Suprapubic skin (tissue), 4 donors: ENCODE results near the gene XIAP. TPM values are rescaled to one million over a fixed set of nuclear protein-coding genes. Genes with fewer than 3 reads are reported as not detected.
"Not testable (repeated sequence)": the region's sequence is repeated elsewhere in the genome, so short reads cannot be mapped to it uniquely, and the experiment has no call there.

Experiments used
- DNase-seq, 2 donors: peaks; one replicate each; pipeline ENCODE4 v3.0.0-alpha.2; 2019; ENCODE audit warnings: low spot score in 2 of 2
- H3K27ac ChIP-seq: fragments of 200-600 bp; sonication (generic); one replicate; pipeline ENCODE4 v1.5.1; 2019
- H3K27me3 ChIP-seq: fragments of 200-600 bp; sonication (generic); one replicate; pipeline ENCODE4 v1.5.1; 2019
- H3K36me3 ChIP-seq: fragments of 200-600 bp; sonication (generic); one replicate; pipeline ENCODE4 v1.5.1; 2019
- H3K4me1 ChIP-seq: fragments of 200-600 bp; sonication (generic); one replicate; pipeline ENCODE4 v1.5.1; 2019
- H3K4me3 ChIP-seq: fragments of 200-600 bp; sonication (generic); one replicate; pipeline ENCODE4 v1.5.1; 2019; ENCODE audit warnings: mild to moderate bottlenecking
- H3K9me3 ChIP-seq: fragments of 200-600 bp; sonication (generic); one replicate; pipeline ENCODE4 v1.5.1; 2019
- EP300 ChIP-seq: sonication (generic); formaldehyde crosslinking; IDR thresholded peaks from one replicate; pipeline ENCODE4 v1.6.1; 2017; ENCODE audit warnings: antibody characterized with exemption
- POLR2A ChIP-seq, 2 donors: fragments of 450-650 bp; IDR thresholded peaks; one replicate each; pipeline ENCODE4 v1.6.1; 2017; ENCODE audit warnings: antibody characterized with exemption in 2 of 2, mild to moderate bottlenecking in 2 of 2, moderate library complexity in 2 of 2
- POLR2AphosphoS5 ChIP-seq, 3 donors: sonication (generic); formaldehyde crosslinking; IDR thresholded peaks; one replicate each; pipeline ENCODE4 v1.6.1; 2017; ENCODE audit warnings: antibody characterized with exemption in 3 of 3
- WGBS: methylation state at CpG from one replicate; pipeline ENCODE4 v1.1.5; 2018; 5-methylcytosine and 5-hydroxymethylcytosine counted together
- total RNA-seq, 4 donors: library from RNA; depleted of rRNA; stranded (reverse); fragments of >200 nt; gene quantifications; one replicate each; pipeline ENCODE4 v1.1.0, GENCODE V29; 2016
- TF ChIP-seq, protein P1 (sequence below), 2 donors: fragments of 200-600 bp in 1 of 2; fragments of 450-650 bp in 1 of 2; sonication (generic) in 1 of 2; IDR thresholded peaks; one replicate each; pipeline ENCODE4 v1.5.1; 2016 to 2019; ENCODE audit warnings: antibody characterized with exemption in 2 of 2, mild to moderate bottlenecking in 1 of 2, moderate library complexity in 1 of 2

Gene XIAP
- total RNA-seq, 4 donors from 2014 or later, result 20.9 to 27.6 (median 24.4) TPM

- H3K4me3 ChIP-seq, result no peak overlapping the region
- no peak overlapping the region for H3K27ac ChIP-seq
- WGBS, result 91% methylated on average over 2 of the region's 2 CpGs
- H3K4me1 ChIP-seq, result peaks cover 12% of the 10 kb centered on the region
- no peak for DNase-seq
- no peaks in the 10 kb centered on the region for H3K27me3 ChIP-seq
- TF ChIP-seq EP300, result no peak
- TF ChIP-seq POLR2A (IDR thresholded peaks at IDR 0.05), result no peak
- no peak for TF ChIP-seq POLR2AphosphoS5 (IDR thresholded peaks at IDR 0.05)
- TF ChIP-seq, protein P1, sequence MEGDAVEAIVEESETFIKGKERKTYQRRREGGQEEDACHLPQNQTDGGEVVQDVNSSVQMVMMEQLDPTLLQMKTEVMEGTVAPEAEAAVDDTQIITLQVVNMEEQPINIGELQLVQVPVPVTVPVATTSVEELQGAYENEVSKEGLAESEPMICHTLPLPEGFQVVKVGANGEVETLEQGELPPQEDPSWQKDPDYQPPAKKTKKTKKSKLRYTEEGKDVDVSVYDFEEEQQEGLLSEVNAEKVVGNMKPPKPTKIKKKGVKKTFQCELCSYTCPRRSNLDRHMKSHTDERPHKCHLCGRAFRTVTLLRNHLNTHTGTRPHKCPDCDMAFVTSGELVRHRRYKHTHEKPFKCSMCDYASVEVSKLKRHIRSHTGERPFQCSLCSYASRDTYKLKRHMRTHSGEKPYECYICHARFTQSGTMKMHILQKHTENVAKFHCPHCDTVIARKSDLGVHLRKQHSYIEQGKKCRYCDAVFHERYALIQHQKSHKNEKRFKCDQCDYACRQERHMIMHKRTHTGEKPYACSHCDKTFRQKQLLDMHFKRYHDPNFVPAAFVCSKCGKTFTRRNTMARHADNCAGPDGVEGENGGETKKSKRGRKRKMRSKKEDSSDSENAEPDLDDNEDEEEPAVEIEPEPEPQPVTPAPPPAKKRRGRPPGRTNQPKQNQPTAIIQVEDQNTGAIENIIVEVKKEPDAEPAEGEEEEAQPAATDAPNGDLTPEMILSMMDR (IDR thresholded peaks at IDR 0.05), result no peak
- no peaks in the 10 kb centered on the region for H3K9me3 ChIP-seq
- no peaks in the 10 kb centered on the region for H3K36me3 ChIP-seq
Measured at GRCh38 chrX:123876844-123877243, 17.0 kb downstream of the XIAP start.

DNA sequence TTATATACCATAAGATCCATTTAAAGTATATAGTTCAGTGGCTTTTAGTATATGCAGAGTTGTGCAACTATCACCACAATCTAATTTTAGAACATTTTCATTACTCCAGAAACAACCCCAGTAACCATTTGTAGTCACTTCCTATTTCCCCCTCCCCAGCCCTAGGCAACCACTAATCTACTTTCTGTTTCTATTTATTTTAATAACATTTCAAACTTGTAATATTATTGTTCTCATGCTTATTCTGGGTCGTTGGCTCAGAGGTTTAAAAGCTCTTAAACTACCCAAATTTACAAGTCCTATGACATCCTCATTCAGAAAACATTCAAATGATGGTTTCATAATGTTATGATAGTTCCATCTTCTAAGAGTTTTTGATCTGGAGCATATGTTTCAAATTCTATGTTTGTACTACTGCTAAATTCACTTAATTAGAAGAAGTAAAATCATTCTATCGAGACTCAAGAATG, 18.4 kb downstream of the XIAP start:
- H3K36me3 ChIP-seq, result no peaks in the 10 kb centered on the region
- peaks cover 12% of the 10 kb centered on the region for H3K4me1 ChIP-seq
- no peaks in the 10 kb centered on the region for H3K27me3 ChIP-seq
- H3K27ac ChIP-seq, result no peak overlapping the region
- 37% methylated on average over 2 of the region's 2 CpGs for WGBS
- no peak overlapping the region for H3K4me3 ChIP-seq
- H3K9me3 ChIP-seq, result no peaks in the 10 kb centered on the region
- TF ChIP-seq EP300 (no peak), POLR2A (IDR thresholded peaks at IDR 0.05) (no peak), POLR2AphosphoS5 (IDR thresholded peaks at IDR 0.05) (no peak)
- TF ChIP-seq, protein P1 (IDR thresholded peaks at IDR 0.05), result no peak
- no peak for DNase-seq

- DNase-seq, result no peak
- H3K4me3 ChIP-seq, result no peak overlapping the region
- H3K9me3 ChIP-seq, result no peaks in the 10 kb centered on the region
- H3K4me1 ChIP-seq, result peaks cover 12% of the 10 kb centered on the region
- TF ChIP-seq POLR2A (IDR thresholded peaks at IDR 0.05), result no peak
- TF ChIP-seq EP300, result no peak
- H3K27ac ChIP-seq, result no peak overlapping the region
- no peaks in the 10 kb centered on the region for H3K36me3 ChIP-seq
- no peaks in the 10 kb centered on the region for H3K27me3 ChIP-seq
Measured at GRCh38 chrX:123881330-123881729, 21.5 kb downstream of the XIAP start.

GRCh38 chrX:123882391-123882790, 22.5 kb downstream of the XIAP start:
- TF ChIP-seq, protein P1 (IDR thresholded peaks at IDR 0.05), result no peak
- TF ChIP-seq POLR2AphosphoS5 (IDR thresholded peaks at IDR 0.05), result no peak
- TF ChIP-seq EP300, result no peak
- no peak for TF ChIP-seq POLR2A (IDR thresholded peaks at IDR 0.05)
- no peaks in the 10 kb centered on the region for H3K27me3 ChIP-seq
- WGBS, result 66% methylated on average over 3 of the region's 3 CpGs
- H3K9me3 ChIP-seq, result no peaks in the 10 kb centered on the region
- DNase-seq, result no peak
- H3K4me1 ChIP-seq, result peaks cover 12% of the 10 kb centered on the region
- H3K36me3 ChIP-seq, result no peaks in the 10 kb centered on the region
- no peak overlapping the region for H3K4me3 ChIP-seq
- H3K27ac ChIP-seq, result no peak overlapping the region

GRCh38 chrX:123884809-123885408, 25.1 kb downstream of the XIAP start:
- H3K27ac ChIP-seq, result no peak overlapping the region
- no peak for DNase-seq
- no peaks in the 10 kb centered on the region for H3K9me3 ChIP-seq
- H3K27me3 ChIP-seq, result no peaks in the 10 kb centered on the region
- no peaks in the 10 kb centered on the region for H3K4me1 ChIP-seq
- no peak for TF ChIP-seq EP300
- TF ChIP-seq, protein P1 (IDR thresholded peaks at IDR 0.05), result peak; percentile 19 to 32
- H3K4me3 ChIP-seq, result no peak overlapping the region
- peaks cover 6% of the 10 kb centered on the region for H3K36me3 ChIP-seq

GRCh38 chrX:123899701-123900100, 39.8 kb downstream of the XIAP start:
- H3K36me3 ChIP-seq, result peaks cover 17% of the 10 kb centered on the region
- WGBS, result 63% methylated on average over 3 of the region's 3 CpGs
- DNase-seq, result no peak
- H3K9me3 ChIP-seq, result no peaks in the 10 kb centered on the region
- no peaks in the 10 kb centered on the region for H3K4me1 ChIP-seq
- H3K27me3 ChIP-seq, result no peaks in the 10 kb centered on the region
- TF ChIP-seq POLR2A (IDR thresholded peaks at IDR 0.05), result no peak
- TF ChIP-seq, protein P1 (IDR thresholded peaks at IDR 0.05), result no peak
- no peak for TF ChIP-seq EP300
- no peak for TF ChIP-seq POLR2AphosphoS5 (IDR thresholded peaks at IDR 0.05)
- H3K4me3 ChIP-seq, result no peak overlapping the region
- H3K27ac ChIP-seq, result no peak overlapping the region

- H3K27me3 ChIP-seq, H3K4me1 ChIP-seq, H3K4me3 ChIP-seq, H3K27ac ChIP-seq, DNase-seq, H3K9me3 ChIP-seq: not testable (repeated sequence)
- peaks cover 10% of the 10 kb centered on the region for H3K36me3 ChIP-seq
- WGBS, result 92% methylated on average over 7 of the region's 7 CpGs
Measured at GRCh38 chrX:123903261-123903660, 43.4 kb downstream of the XIAP start.
